PC-9 (cell line): ENCODE measurements around the gene CNTNAP2. TPM values are rescaled to one million over a fixed set of nuclear protein-coding genes. Genes with fewer than 3 reads are reported as not detected.

Source experiments
- BruUV-seq: library from RNA; stranded (reverse); fragments of 400-500 nt; replicated peaks from 2 replicates; lab custom pipeline; 2021; lab: Mats Ljungman, UMichigan
- CTCF ChIA-PET: fragments of 300-600 bp; sonication (Branson Sonifier 250); formaldehyde crosslinking; loops from one replicate; lab custom pipeline; 2022; ENCODE audit warnings: antibody characterized with exemption; lab: Charles Lee
- POLR2A ChIA-PET: fragments of 300-600 bp; sonication (Branson Sonifier 250); formaldehyde crosslinking; loops from one replicate; lab custom pipeline; 2022; ENCODE audit warnings: antibody characterized with exemption; ENCODE audit not compliant: unreplicated experiment; lab: Charles Lee
- DNase-seq, 2 experiments: peaks; one replicate each; pipeline versions ENCODE4 v3.0.0 to v3.0.0-alpha.2; 2015 to 2022; ENCODE audit warnings: mixed read lengths in 1 of 2
- H2AFZ ChIP-seq: fragments of 200-600 bp; sonication (generic); 2 replicates; pipeline ENCODE4 v1.8.1; 2017; ENCODE audit warnings: antibody characterized with exemption
- H3F3A ChIP-seq: fragments of 200-600 bp; sonication (generic); 2 replicates; pipeline ENCODE4 v1.8.1; 2017; ENCODE audit warnings: antibody characterized with exemption, mild to moderate bottlenecking, low read depth; ENCODE audit not compliant: insufficient read depth
- H3K27ac ChIP-seq: fragments of 200-600 bp; sonication (generic); 2 replicates; pipeline ENCODE4 v1.6.1; 2016; ENCODE audit warnings: mixed run types
- H3K27me3 ChIP-seq: fragments of 200-600 bp; sonication (generic); 2 replicates; pipeline ENCODE4 v1.6.1; 2016; ENCODE audit warnings: low read depth, mixed run types; ENCODE audit not compliant: insufficient read depth
- H3K36me3 ChIP-seq: fragments of 200-600 bp; sonication (generic); 2 replicates; pipeline ENCODE4 v1.6.1; 2016; ENCODE audit warnings: low read depth, mixed run types
- H3K4me1 ChIP-seq: fragments of 200-600 bp; sonication (generic); replicated peaks from 2 replicates; pipeline ENCODE4 v1.6.1; 2016; ENCODE audit warnings: mixed run types; ENCODE audit not compliant: insufficient read depth
- H3K4me2 ChIP-seq: fragments of 200-600 bp; sonication (generic); 2 replicates; pipeline ENCODE4 v1.6.1; 2017; ENCODE audit warnings: mixed run types
- H3K4me3 ChIP-seq: fragments of 200-600 bp; sonication (generic); 2 replicates; pipeline ENCODE4 v1.6.1; 2016; ENCODE audit warnings: mixed run types
- H3K79me2 ChIP-seq: fragments of 200-600 bp; sonication (generic); 2 replicates; pipeline ENCODE4 v1.6.1; 2017; ENCODE audit warnings: low read depth, mixed run types
- H3K9me2 ChIP-seq: fragments of 200-600 bp; sonication (generic); 2 replicates; pipeline ENCODE4 v1.8.1; 2017; ENCODE audit warnings: mild to moderate bottlenecking; ENCODE audit not compliant: insufficient read depth
- H3K9me3 ChIP-seq: fragments of 200-600 bp; sonication (generic); 2 replicates; pipeline ENCODE4 v1.8.1; 2016; ENCODE audit warnings: low read depth; ENCODE audit not compliant: insufficient read depth
- H4K20me1 ChIP-seq: fragments of 200-600 bp; sonication (generic); 2 replicates; pipeline ENCODE4 v1.8.1; 2017; ENCODE audit not compliant: insufficient read depth
- EZH2 ChIP-seq: fragments of 200-600 bp; sonication (generic); IDR thresholded peaks from 2 replicates; pipeline ENCODE4 v1.8.0; 2017; ENCODE audit warnings: antibody characterized with exemption, low read depth
- intact Hi-C: fragments of 100-400 bp; cut with micrococcal nuclease; formaldehyde crosslinking; loops from one replicate; pipeline ENCODE4 v1.10.0; 2022; ENCODE audit not compliant: unreplicated experiment
- total RNA-seq: library from RNA; stranded (reverse); gene quantifications from 2 replicates; pipeline ENCODE4 v1.2.3, GENCODE V29; 2021
- TF ChIP-seq, protein P1 (sequence below): fragments of 200-600 bp; sonication (generic); conservative IDR thresholded peaks from 2 replicates; pipeline ENCODE4 v1.6.1; 2017; ENCODE audit warnings: mixed run types, antibody characterized with exemption, mild to moderate bottlenecking, moderate library complexity

The CNTNAP2 gene
- total RNA-seq, 1 experiment from 2014 or later = not detected

DNA sequence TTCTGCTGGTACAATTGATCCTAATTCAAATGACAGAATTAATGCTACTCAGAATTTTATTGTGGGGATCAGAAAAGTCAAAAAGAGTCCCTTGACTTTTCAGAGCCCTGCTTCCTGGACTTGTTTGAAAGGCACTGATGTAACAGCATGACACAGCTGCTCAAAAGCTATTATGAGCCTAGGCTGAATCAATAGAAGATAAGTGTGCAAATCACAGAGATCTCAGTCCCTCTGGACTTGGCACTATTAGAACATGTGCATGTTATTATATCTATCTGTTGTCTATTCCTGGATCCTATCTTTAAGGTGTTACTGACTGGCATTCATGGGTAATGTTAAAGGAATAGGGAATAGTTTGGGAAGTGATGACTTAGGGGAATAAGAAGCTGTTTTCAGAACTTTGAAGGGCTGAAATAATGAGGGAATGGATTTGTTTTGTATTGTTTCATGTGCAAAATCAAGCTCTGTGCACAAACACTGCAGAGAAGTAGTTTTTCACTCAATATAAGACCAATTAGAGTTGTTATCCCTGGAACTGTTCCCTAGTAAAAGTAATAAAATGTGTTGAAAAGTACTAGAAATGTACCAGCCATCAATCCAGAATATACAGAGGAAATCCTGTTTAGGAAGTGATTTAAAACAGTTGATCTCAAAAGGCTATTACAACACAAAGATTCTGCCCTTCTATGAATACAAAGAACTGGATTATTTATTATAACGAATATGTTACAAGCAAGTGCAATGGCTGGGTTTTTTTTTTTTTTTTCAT lies 1659.1 kb downstream of the CNTNAP2 start:
- no peak overlapping the region for H3K4me3 ChIP-seq
- no TSS peak for BruUV-seq

DNA sequence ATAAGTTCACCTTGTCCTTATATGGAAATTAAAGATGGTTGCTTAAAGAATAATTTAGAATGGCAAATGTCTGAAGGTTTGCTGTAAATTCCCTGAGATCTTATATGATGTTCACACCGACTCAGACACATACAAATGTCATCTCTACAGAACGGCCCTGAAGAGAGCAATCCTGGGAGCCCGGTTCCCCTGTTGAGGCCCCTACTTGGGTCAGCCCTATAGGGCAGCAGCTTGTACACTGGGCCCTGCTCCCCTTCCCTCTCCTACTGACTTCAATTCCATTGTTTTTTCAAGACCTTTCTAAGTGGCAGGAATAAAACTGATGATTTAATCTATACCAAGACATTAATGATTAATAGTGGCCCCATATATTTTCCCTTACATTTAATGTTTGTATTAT lies 1660.7 kb downstream of the CNTNAP2 start:
- Histone ChIP-seq H3K4me2 (no peak overlapping the region), H3K4me3 (no peak overlapping the region), H3K27ac (no peak overlapping the region), H3K4me1 (no peaks in the 10 kb centered on the region), H3K79me2 (no peaks in the 10 kb centered on the region), H3K36me3 (no peaks in the 10 kb centered on the region), H3K27me3 (peaks cover 25% of the 10 kb centered on the region), H4K20me1 (no peaks in the 10 kb centered on the region; the same call in 1 of the 2 replicates), H3F3A (no peaks in the 10 kb centered on the region), H2AFZ (no peak overlapping the region), H3K9me3 (no peaks in the 10 kb centered on the region), H3K9me2 (no peaks in the 10 kb centered on the region)
- intact Hi-C loops = no loop called here
- POLR2A ChIA-PET = no interaction called here
- TF ChIP-seq EZH2 = no peak
- TF ChIP-seq, protein P1, sequence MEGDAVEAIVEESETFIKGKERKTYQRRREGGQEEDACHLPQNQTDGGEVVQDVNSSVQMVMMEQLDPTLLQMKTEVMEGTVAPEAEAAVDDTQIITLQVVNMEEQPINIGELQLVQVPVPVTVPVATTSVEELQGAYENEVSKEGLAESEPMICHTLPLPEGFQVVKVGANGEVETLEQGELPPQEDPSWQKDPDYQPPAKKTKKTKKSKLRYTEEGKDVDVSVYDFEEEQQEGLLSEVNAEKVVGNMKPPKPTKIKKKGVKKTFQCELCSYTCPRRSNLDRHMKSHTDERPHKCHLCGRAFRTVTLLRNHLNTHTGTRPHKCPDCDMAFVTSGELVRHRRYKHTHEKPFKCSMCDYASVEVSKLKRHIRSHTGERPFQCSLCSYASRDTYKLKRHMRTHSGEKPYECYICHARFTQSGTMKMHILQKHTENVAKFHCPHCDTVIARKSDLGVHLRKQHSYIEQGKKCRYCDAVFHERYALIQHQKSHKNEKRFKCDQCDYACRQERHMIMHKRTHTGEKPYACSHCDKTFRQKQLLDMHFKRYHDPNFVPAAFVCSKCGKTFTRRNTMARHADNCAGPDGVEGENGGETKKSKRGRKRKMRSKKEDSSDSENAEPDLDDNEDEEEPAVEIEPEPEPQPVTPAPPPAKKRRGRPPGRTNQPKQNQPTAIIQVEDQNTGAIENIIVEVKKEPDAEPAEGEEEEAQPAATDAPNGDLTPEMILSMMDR = no peak
- no TSS peak for BruUV-seq
- no peak for DNase-seq
- CTCF ChIA-PET = no interaction called here

More for the DNA sequence above, 1659.1 kb downstream of the CNTNAP2 start:
- H3K79me2 ChIP-seq = no peaks in the 10 kb centered on the region
- no peaks in the 10 kb centered on the region for H3F3A ChIP-seq
- no peaks in the 10 kb centered on the region for H3K9me2 ChIP-seq
- peaks cover 17% of the 10 kb centered on the region for H3K27me3 ChIP-seq
- CTCF ChIA-PET = no interaction called here
- POLR2A ChIA-PET = no interaction called here
- DNase-seq = no peak
- no peak for TF ChIP-seq EZH2
- TF ChIP-seq, protein P1 = no peak
- H3K27ac ChIP-seq = no peak overlapping the region
- H3K4me2 ChIP-seq = no peak overlapping the region
- H3K36me3 ChIP-seq = no peaks in the 10 kb centered on the region
- no peaks in the 10 kb centered on the region; the same call in 1 of the 2 replicates for H4K20me1 ChIP-seq
- intact Hi-C loops = no loop called here
- H3K4me1 ChIP-seq = no peaks in the 10 kb centered on the region
- H2AFZ ChIP-seq = no peak overlapping the region
- no peaks in the 10 kb centered on the region for H3K9me3 ChIP-seq

DNA sequence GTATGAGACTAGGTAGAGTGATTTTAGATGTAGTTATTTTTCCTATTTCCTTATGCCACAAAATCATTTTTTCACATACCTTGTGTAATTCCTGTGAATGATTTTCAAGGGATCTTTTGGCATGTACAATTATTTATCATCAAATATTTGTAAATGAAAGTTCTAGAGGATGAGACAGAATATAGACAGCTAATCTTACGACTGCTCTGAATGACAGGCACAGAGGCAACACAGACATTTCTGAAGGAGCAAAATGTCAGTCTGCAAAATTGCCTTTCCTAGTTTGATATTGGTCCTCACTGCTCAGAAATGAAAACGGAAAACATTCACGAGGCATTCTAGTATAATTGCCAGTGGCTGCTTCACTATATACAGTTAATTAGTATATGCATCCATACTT lies 1663.3 kb downstream of the CNTNAP2 start:
- no TSS peak for BruUV-seq
- TF ChIP-seq, protein P1 = no peak
- no peak for TF ChIP-seq EZH2
- peaks cover 25% of the 10 kb centered on the region for H3K27me3 ChIP-seq
- no peaks in the 10 kb centered on the region for H3K36me3 ChIP-seq
- no peak overlapping the region for H3K27ac ChIP-seq
- no peaks in the 10 kb centered on the region for H3K9me3 ChIP-seq
- no peaks in the 10 kb centered on the region; the same call in 1 of the 2 replicates for H4K20me1 ChIP-seq
- no peaks in the 10 kb centered on the region for H3F3A ChIP-seq
- CTCF ChIA-PET = no interaction called here
- no peak overlapping the region for H3K4me3 ChIP-seq
- H3K79me2 ChIP-seq = no peaks in the 10 kb centered on the region
- POLR2A ChIA-PET = no interaction called here
- H3K9me2 ChIP-seq = no peaks in the 10 kb centered on the region
- intact Hi-C loops = no loop called here
- no peak for DNase-seq
- H3K4me2 ChIP-seq = no peak overlapping the region
- H2AFZ ChIP-seq = no peak overlapping the region
- H3K4me1 ChIP-seq = no peaks in the 10 kb centered on the region
